ENCODE data around the gene YIPF2.
"Not testable (repeated sequence)": the region's sequence is repeated elsewhere in the genome, so short reads cannot be mapped to it uniquely, and the experiment has no call there.

The YIPF2 gene

GRCh38 chr19:10908380-10908960 is 20.0 kb downstream of the YIPF2 start:
- no peak for DNase-seq

- DNase-seq = no peak
Measured at GRCh38 chr19:10907925-10908324, 20.5 kb downstream of the YIPF2 start.

- peak in 2 of 3 experiments; percentile 55 to 71 for DNase-seq
Measured at GRCh38 chr19:10899151-10899653, 29.2 kb downstream of the YIPF2 start.

- peak in 1 of 3 experiments; percentile 28 for DNase-seq
Measured at GRCh38 chr19:10898633-10899032, 29.8 kb downstream of the YIPF2 start.

- DNase-seq = peak; percentile 2 to 60 (median 17)
Measured at GRCh38 chr19:10896851-10897526, 31.4 kb downstream of the YIPF2 start.

GRCh38 chr19:10895920-10896319 is 32.5 kb downstream of the YIPF2 start:
- no peak for DNase-seq

GRCh38 chr19:10895363-10895762 is 33.1 kb downstream of the YIPF2 start:
- no peak for DNase-seq

GRCh38 chr19:10894911-10895213 is 33.6 kb downstream of the YIPF2 start:
- DNase-seq = peak in 1 of 3 experiments; percentile 22

GRCh38 chr19:10892256-10892655 is 36.2 kb downstream of the YIPF2 start:
- peak; percentile 4 to 73 (median 71) for DNase-seq

- peak; percentile 58 to 89 (median 81) for DNase-seq
Measured at GRCh38 chr19:10891405-10892086, 36.9 kb downstream of the YIPF2 start.

GRCh38 chr19:10889880-10890279 is 38.6 kb downstream of the YIPF2 start:
- no peak for DNase-seq

- peak in 2 of 3 experiments; percentile 91 to 95 for DNase-seq
Measured at GRCh38 chr19:10888421-10888866, 40.0 kb downstream of the YIPF2 start.

GRCh38 chr19:10887616-10888367 is 40.6 kb downstream of the YIPF2 start:
- DNase-seq = no peak

- peak in 1 of 3 experiments; percentile 30 for DNase-seq
Measured at GRCh38 chr19:10885201-10886169, 43.0 kb downstream of the YIPF2 start.

GRCh38 chr19:10884274-10884673 is 44.2 kb downstream of the YIPF2 start:
- no peak for DNase-seq

GRCh38 chr19:10882108-10882457 is 46.4 kb downstream of the YIPF2 start:
- DNase-seq = no peak

- DNase-seq = peak in 1 of 3 experiments; percentile 24
Measured at GRCh38 chr19:10881403-10882107, 46.9 kb downstream of the YIPF2 start.

- DNase-seq = no peak
Measured at GRCh38 chr19:10878253-10878652, 50.2 kb downstream of the YIPF2 start.

GRCh38 chr19:10877608-10878007 is 50.8 kb downstream of the YIPF2 start:
- DNase-seq = not testable (repeated sequence)

GRCh38 chr19:10876459-10877240 is 51.8 kb downstream of the YIPF2 start:
- DNase-seq = no peak
